Activated CD4-positive, alpha-beta T cell treated with anti-CD3 and anti-CD28 coated beads, Interleukin-2, amount 10 ng/mL, durations not matched to agents 7 days and 5 days (primary cell): ENCODE results near the gene GXYLT1. TPM values are rescaled to one million over a fixed set of nuclear protein-coding genes. Genes with fewer than 3 reads are reported as not detected.

ENCODE experiments used
- CTCF ChIA-PET: fragments of 350-600 bp; sonication (Branson Sonifier 250); formaldehyde crosslinking; loops from one replicate; lab custom pipeline; 2021; ENCODE audit warnings: antibody characterized with exemption; lab: Charles Lee
- POLR2A ChIA-PET: fragments of 350-600 bp; sonication (Branson Sonifier 250); formaldehyde crosslinking; loops from one replicate; lab custom pipeline; 2021; ENCODE audit warnings: antibody characterized with exemption; lab: Charles Lee
- DNase-seq: peaks from one replicate; pipeline ENCODE4 v3.0.0-alpha.2; 2020
- H3K27ac Mint-ChIP-seq: one replicate; pipeline ENCODE4 v1.8.0; 2021; ENCODE audit warnings: mild to moderate bottlenecking, moderate library complexity, mixed read lengths
- H3K27me3 Mint-ChIP-seq: one replicate; pipeline ENCODE4 v1.8.0; 2021; ENCODE audit warnings: mixed read lengths
- H3K36me3 Mint-ChIP-seq: one replicate; pipeline ENCODE4 v1.8.0; 2021; ENCODE audit warnings: low read depth, mixed read lengths
- H3K4me1 Mint-ChIP-seq: one replicate; pipeline ENCODE4 v1.8.0; 2021; ENCODE audit warnings: mixed read lengths
- H3K4me3 Mint-ChIP-seq: one replicate; pipeline ENCODE4 v1.8.0; 2021; ENCODE audit warnings: mild to moderate bottlenecking, moderate library complexity, mixed read lengths
- H3K9me3 Mint-ChIP-seq: one replicate; pipeline ENCODE4 v1.8.0; 2021; ENCODE audit warnings: mixed read lengths
- total RNA-seq, 2 experiments: library from RNA; stranded (reverse); gene quantifications; one replicate each; pipeline ENCODE4 v1.2.3, GENCODE V29; 2021

Gene GXYLT1
- total RNA-seq, 2 experiments from 2014 or later: 8.0 to 10.2 TPM

- CTCF ChIA-PET: no interaction called here
- no peaks in the 10 kb centered on the region for H3K4me1 Mint-ChIP-seq
- H3K27me3 Mint-ChIP-seq: no peaks in the 10 kb centered on the region
- no peak for DNase-seq
- no peak overlapping the region for H3K4me3 Mint-ChIP-seq
- H3K9me3 Mint-ChIP-seq: no peaks in the 10 kb centered on the region
- peak overlapping the region; percentile 32 for H3K27ac Mint-ChIP-seq
- peaks cover 35% of the 10 kb centered on the region for H3K36me3 Mint-ChIP-seq
- POLR2A ChIA-PET: no interaction called here
These were observed 28.0 kb upstream of the GXYLT1 start for GRCh38 chr12:42172441-42173210.

GRCh38 chr12:42167711-42168110 lies 23.0 kb upstream of the GXYLT1 start:
- Mint-ChIP-seq H3K27ac (no peak overlapping the region), H3K27me3 (no peaks in the 10 kb centered on the region), H3K4me1 (peaks cover 4% of the 10 kb centered on the region), H3K4me3 (no peak overlapping the region), H3K36me3 (peaks cover 13% of the 10 kb centered on the region), H3K9me3 (no peaks in the 10 kb centered on the region)
- CTCF ChIA-PET: no interaction called here
- POLR2A ChIA-PET: no interaction called here
- no peak for DNase-seq

GRCh38 chr12:42166501-42166900 lies 21.8 kb upstream of the GXYLT1 start:
- CTCF ChIA-PET: interaction anchor here (1.5 kb wide), 1 partner anchor 15 kb away, joined by 3 read pairs; no protein-coding TSS in a partner anchor

GRCh38 chr12:42163913-42164312 lies 19.2 kb upstream of the GXYLT1 start:
- H3K4me1 Mint-ChIP-seq: peaks cover 11% of the 10 kb centered on the region
- H3K27me3 Mint-ChIP-seq: no peaks in the 10 kb centered on the region
- no peak overlapping the region for H3K27ac Mint-ChIP-seq
- peaks cover 15% of the 10 kb centered on the region for H3K36me3 Mint-ChIP-seq
- CTCF ChIA-PET: no interaction called here
- H3K4me3 Mint-ChIP-seq: no peak overlapping the region
- no peaks in the 10 kb centered on the region for H3K9me3 Mint-ChIP-seq
- DNase-seq: no peak
- POLR2A ChIA-PET: no interaction called here

More at GRCh38 chr12:42166501-42166900, 21.8 kb upstream of the GXYLT1 start:
- peaks cover 12% of the 10 kb centered on the region for H3K36me3 Mint-ChIP-seq
- H3K27ac Mint-ChIP-seq: no peak overlapping the region
- no peaks in the 10 kb centered on the region for H3K27me3 Mint-ChIP-seq
- POLR2A ChIA-PET: no interaction called here
- no peaks in the 10 kb centered on the region for H3K9me3 Mint-ChIP-seq
- no peak overlapping the region for H3K4me3 Mint-ChIP-seq
- DNase-seq: no peak
- peaks cover 10% of the 10 kb centered on the region for H3K4me1 Mint-ChIP-seq

- Mint-ChIP-seq H3K27me3 (no peaks in the 10 kb centered on the region), H3K4me1 (peaks cover 11% of the 10 kb centered on the region), H3K4me3 (no peak overlapping the region), H3K9me3 (no peaks in the 10 kb centered on the region), H3K27ac (no peak overlapping the region), H3K36me3 (peaks cover 13% of the 10 kb centered on the region)
- DNase-seq: no peak
- CTCF ChIA-PET: interaction anchor here (1.3 kb wide), 1 partner anchor 18 kb away, joined by 4 read pairs; no protein-coding TSS in a partner anchor
- POLR2A ChIA-PET: no interaction called here
These were observed 18.3 kb upstream of the GXYLT1 start for GRCh38 chr12:42162965-42163364.

GRCh38 chr12:42162193-42162592 lies 17.5 kb upstream of the GXYLT1 start:
- no peak for DNase-seq
- ChIA-PET POLR2A (no interaction called here), CTCF (interaction anchor here (0.6 to 1.3 kb wide), 3 partner anchors 17 to 222 kb away, joined by 3 to 4 read pairs (median 3); no protein-coding TSS in a partner anchor)
- no peak overlapping the region for H3K27ac Mint-ChIP-seq
- H3K27me3 Mint-ChIP-seq: no peaks in the 10 kb centered on the region
- H3K36me3 Mint-ChIP-seq: peaks cover 13% of the 10 kb centered on the region
- H3K4me3 Mint-ChIP-seq: no peak overlapping the region
- H3K9me3 Mint-ChIP-seq: no peaks in the 10 kb centered on the region
- H3K4me1 Mint-ChIP-seq: peaks cover 11% of the 10 kb centered on the region

- ChIA-PET CTCF (interaction anchor here (0.6 kb wide), 1 partner anchor 172 kb away, joined by 3 read pairs; no protein-coding TSS in a partner anchor), POLR2A (no interaction called here)
- Mint-ChIP-seq H3K36me3 (peaks cover 12% of the 10 kb centered on the region), H3K4me3 (no peak overlapping the region), H3K27ac (peak overlapping the region; percentile 66), H3K27me3 (no peaks in the 10 kb centered on the region), H3K9me3 (no peaks in the 10 kb centered on the region), H3K4me1 (peaks cover 11% of the 10 kb centered on the region)
- DNase-seq: no peak
These were observed 16.9 kb upstream of the GXYLT1 start for GRCh38 chr12:42161529-42161928.

- H3K9me3 Mint-ChIP-seq: no peaks in the 10 kb centered on the region
- no peaks in the 10 kb centered on the region for H3K4me1 Mint-ChIP-seq
- no peak overlapping the region for H3K27ac Mint-ChIP-seq
- DNase-seq: no peak
- peaks cover 6% of the 10 kb centered on the region for H3K36me3 Mint-ChIP-seq
- H3K4me3 Mint-ChIP-seq: no peak overlapping the region
- H3K27me3 Mint-ChIP-seq: peaks cover 5% of the 10 kb centered on the region
- CTCF ChIA-PET: interaction anchor here (0.6 kb wide), 1 partner anchor 52 kb away, joined by 3 read pairs; no protein-coding TSS in a partner anchor
- POLR2A ChIA-PET: no interaction called here
These were observed 11.6 kb upstream of the GXYLT1 start for GRCh38 chr12:42156232-42156631.

GRCh38 chr12:42145552-42146215 lies 1.0 kb upstream of the GXYLT1 start:
- Mint-ChIP-seq H3K4me3 (peak overlapping the region; percentile 79), H3K27me3 (peaks cover 2% of the 10 kb centered on the region), H3K4me1 (peaks cover 34% of the 10 kb centered on the region), H3K36me3 (no peaks in the 10 kb centered on the region), H3K27ac (peak overlapping the region; percentile 76), H3K9me3 (no peaks in the 10 kb centered on the region)
- POLR2A ChIA-PET: no interaction called here
- CTCF ChIA-PET: interaction anchor here (0.8 to 2.4 kb wide), 4 partner anchors 9 to 24 kb away, joined by 3 to 8 read pairs (median 4); no protein-coding TSS in a partner anchor
- DNase-seq: no peak

GRCh38 chr12:42145197-42145549 lies 499 bp upstream of the GXYLT1 start:
- H3K4me1 Mint-ChIP-seq: peaks cover 38% of the 10 kb centered on the region
- H3K4me3 Mint-ChIP-seq: peak overlapping the region; percentile 79
- no peaks in the 10 kb centered on the region for H3K9me3 Mint-ChIP-seq
- peaks cover 2% of the 10 kb centered on the region for H3K27me3 Mint-ChIP-seq
- DNase-seq: peak; percentile 10
- H3K36me3 Mint-ChIP-seq: no peaks in the 10 kb centered on the region
- ChIA-PET CTCF (interaction anchor here (0.8 to 2.4 kb wide), 4 partner anchors 10 to 25 kb away, joined by 3 to 8 read pairs (median 4); no protein-coding TSS in a partner anchor), POLR2A (no interaction called here)
- peak overlapping the region; percentile 76 for H3K27ac Mint-ChIP-seq

- H3K27ac Mint-ChIP-seq: peak overlapping the region; percentile 86
- peaks cover 2% of the 10 kb centered on the region for H3K27me3 Mint-ChIP-seq
- POLR2A ChIA-PET: no interaction called here
- no peak for DNase-seq
- no peaks in the 10 kb centered on the region for H3K9me3 Mint-ChIP-seq
- peak overlapping the region; percentile 90 for H3K4me3 Mint-ChIP-seq
- peaks cover 39% of the 10 kb centered on the region for H3K4me1 Mint-ChIP-seq
- no peaks in the 10 kb centered on the region for H3K36me3 Mint-ChIP-seq
- CTCF ChIA-PET: no interaction called here
These were observed 591 bp downstream of the GXYLT1 start for GRCh38 chr12:42144158-42144407.

GRCh38 chr12:42143452-42144157 lies 1.1 kb downstream of the GXYLT1 start:
- peak; percentile 8 for DNase-seq
- Mint-ChIP-seq H3K4me3 (peak overlapping the region; percentile 90), H3K27me3 (peaks cover 2% of the 10 kb centered on the region), H3K4me1 (peaks cover 39% of the 10 kb centered on the region), H3K9me3 (no peaks in the 10 kb centered on the region), H3K27ac (peak overlapping the region; percentile 86), H3K36me3 (no peaks in the 10 kb centered on the region)
- POLR2A ChIA-PET: no interaction called here
- CTCF ChIA-PET: no interaction called here
